A172 (cell line): ENCODE results near the gene NF1. TPM values are rescaled to one million over a fixed set of nuclear protein-coding genes. Genes with fewer than 3 reads are reported as not detected.

Source experiments
- total RNA-seq: library from RNA; depleted of rRNA; stranded (reverse); fragments of >200 nt; shearing (Covaris generic); gene quantifications from 2 replicates; pipeline ENCODE4 v1.2.3, GENCODE V29; 2014; rRNA removed

Gene NF1
- total RNA-seq, 1 experiment from 2014 or later: 32.7 TPM

Other genes starting within 250 kb of the NF1 start
- gene TEFM, start 188.7 kb upstream of the NF1 start, total RNA-seq: 19.4 and 48.2 TPM in 2 replicates
- 2.0 and 3.2 TPM in 2 replicates for gene ADAP2, start 173.0 kb upstream of the NF1 start, total RNA-seq
- 24.4 and 26.8 TPM in 2 replicates for gene RNF135, start 123.9 kb upstream of the NF1 start, total RNA-seq
- not detected in 2 replicates for gene OMG, start 202.3 kb downstream of the NF1 start, total RNA-seq
- gene EVI2B, start 219.1 kb downstream of the NF1 start, total RNA-seq: 0.24 and 0.60 TPM in 2 replicates
- 14.8 and 16.1 TPM in 2 replicates for gene EVI2A, start 226.6 kb downstream of the NF1 start, total RNA-seq